K562 (cell line): ENCODE results near the gene AKR1C3. TPM values are rescaled to one million over a fixed set of nuclear protein-coding genes. Genes with fewer than 3 reads are reported as not detected.

Source experiments
- ARID1B ChIP-seq: fragments of 450-650 bp; IDR thresholded peaks from 2 replicates; pipeline ENCODE4 v1.6.1; 2016; ENCODE audit warnings: antibody characterized with exemption, mild to moderate bottlenecking, inconsistent platforms
- ASH1L ChIP-seq: fragments of 450-650 bp; IDR thresholded peaks from 2 replicates; pipeline ENCODE4 v1.6.1; 2018; ENCODE audit warnings: borderline replicate concordance, mild to moderate bottlenecking, low read depth; ENCODE audit not compliant: partially characterized antibody
- BMI1 ChIP-seq: fragments of 150-350 bp; IDR thresholded peaks from 2 replicates; pipeline ENCODE4 v1.6.1; 2014; ENCODE audit warnings: low read length
- BRD9 ChIP-seq: fragments of 450-650 bp; IDR thresholded peaks from 2 replicates; pipeline ENCODE4 v1.6.1; 2018; ENCODE audit warnings: low read depth; ENCODE audit not compliant: partially characterized antibody
- DIDO1 ChIP-seq: fragments of 450-650 bp; IDR thresholded peaks from 2 replicates; pipeline ENCODE4 v1.6.1; 2016; ENCODE audit warnings: low read depth, missing biosample characterization, missing genetic modification characterization
- EWSR1 ChIP-seq: fragments of 450-650 bp; IDR thresholded peaks from 2 replicates; pipeline ENCODE4 v1.6.1; 2018; ENCODE audit warnings: borderline replicate concordance, mild to moderate bottlenecking, low read depth, moderate library complexity; ENCODE audit not compliant: partially characterized antibody
- NFATC3 ChIP-seq: fragments of 450-650 bp; IDR thresholded peaks from 2 replicates; pipeline ENCODE4 v1.6.1; 2017; ENCODE audit warnings: mild to moderate bottlenecking
- PPARD ChIP-seq: fragments of 250-450 bp; sonication (Bioruptor Pico); IDR thresholded peaks from 2 replicates; pipeline ENCODE4 v1.8.0; 2022; ENCODE audit warnings: inconsistent platforms, mild to moderate bottlenecking, moderate library complexity
- SIX5 ChIP-seq, 2 experiments: IDR thresholded peaks; 2 replicates each; pipeline ENCODE4 v1.6.1; 2011; ENCODE audit warnings: low read length in 2 of 2, borderline replicate concordance in 1 of 2, low read depth in 1 of 2, mild to moderate bottlenecking in 1 of 2, moderate library complexity in 1 of 2; ENCODE audit not compliant: insufficient read depth in 1 of 2
- SMARCC2 ChIP-seq: fragments of 450-650 bp; IDR thresholded peaks from 2 replicates; pipeline ENCODE4 v1.6.1; 2017; ENCODE audit warnings: antibody characterized with exemption, moderate library complexity, mild to moderate bottlenecking, low read depth
- SMARCE1 ChIP-seq: fragments of 450-650 bp; IDR thresholded peaks from 2 replicates; pipeline ENCODE4 v1.7.1; 2016; ENCODE audit warnings: mild to moderate bottlenecking
- SRF ChIP-seq, 2 experiments: fragments of 250-450, 450-650 bp in 1 of 2; sonication (Bioruptor Pico) in 1 of 2; sonication (generic) in 1 of 2; formaldehyde crosslinking; IDR thresholded peaks; 2 replicates each; pipeline versions ENCODE4 v1.5.0 to v1.5.1; 2020 to 2022; ENCODE audit warnings: mild to moderate bottlenecking in 1 of 2, missing genetic modification reagents in 1 of 2
- TEAD1 ChIP-seq, 2 experiments: fragments of 450-650 bp in 1 of 2; sonication (generic) in 1 of 2; formaldehyde crosslinking; IDR thresholded peaks; 2 replicates each; pipeline versions ENCODE4 v1.4.0 to v1.8.0; 2020 to 2022; ENCODE audit warnings: mild to moderate bottlenecking in 2 of 2, missing genetic modification reagents in 1 of 2
- XRCC4 ChIP-seq: IDR thresholded peaks from one replicate; pipeline ENCODE4 v1.6.1; 2011; ENCODE audit not compliant: insufficient read depth, insufficient read length; ENCODE audit errors: extremely low read depth
- YY1 ChIP-seq, 3 experiments: IDR thresholded peaks; 2 replicates each; pipeline ENCODE4 v1.6.1; 2011; ENCODE audit warnings: low read length in 2 of 3, mild to moderate bottlenecking in 2 of 3, moderate library complexity in 2 of 3, borderline replicate concordance in 1 of 3, control low read depth in 1 of 3, low read depth in 1 of 3; ENCODE audit not compliant: insufficient read depth in 3 of 3, insufficient replicate concordance in 2 of 3, control insufficient read depth in 1 of 3, insufficient read length in 1 of 3; ENCODE audit errors: extremely low read depth in 1 of 3
- ZNF3 ChIP-seq: fragments of 250-450 bp; sonication (Bioruptor Pico); IDR thresholded peaks from 2 replicates; pipeline ENCODE4 v1.5.0; 2021; ENCODE audit warnings: mild to moderate bottlenecking, moderate library complexity
- ZNF354B ChIP-seq: fragments of 250-450 bp; sonication (Bioruptor Pico); IDR thresholded peaks from 2 replicates; pipeline ENCODE4 v1.4.0; 2020
- ZNF431 ChIP-seq: sonication (generic); formaldehyde crosslinking; IDR thresholded peaks from 2 replicates; pipeline ENCODE4 v1.8.0; 2022; ENCODE audit warnings: mild to moderate bottlenecking, missing genetic modification reagents
- polyA plus RNA-seq, 8 experiments: library from polyadenylated mRNA; depleted of rRNA in 4 of 8; stranded (reverse) in 5 of 8; unstranded in 3 of 8; fragments of >200 nt; fragmentation: Nextera tagmentation in 2 of 8; fragmentation: Illumina TruSeq in 1 of 8; extraction: Ambion mirVana in 2 of 8; extraction: Trizol in 1 of 8; gene quantifications; 2 replicates each; pipeline versions ENCODE4 v1.2.1 to v1.2.3, GENCODE V29; 2011 to 2014; ENCODE audit warnings: inconsistent platforms in 1 of 8, missing spikeins in 1 of 8
- total RNA-seq, 7 experiments: library from RNA; depleted of rRNA in 6 of 7; stranded (reverse); fragments of >200 nt in 6 of 7; fragmentation: Illumina TruSeq in 2 of 7; extraction: Trizol in 2 of 7; gene quantifications; 2 replicates each; pipeline versions ENCODE4 v1.2.1 to v1.2.3, GENCODE V29; 2011 to 2021; ENCODE audit warnings: low replicate concordance in 1 of 7
- TF ChIP-seq, protein P1 (sequence below): IDR thresholded peaks from 2 replicates; pipeline ENCODE4 v1.6.1; 2011; ENCODE audit warnings: borderline replicate concordance, low read depth, mild to moderate bottlenecking, moderate library complexity, low read length; ENCODE audit not compliant: insufficient read depth, poor library complexity, severe bottlenecking
- TF ChIP-seq, protein P2 (sequence below), 2 experiments: fragments of 450-650 bp in 1 of 2; IDR thresholded peaks; 2 replicates each; pipeline ENCODE4 v1.6.1; 2011 to 2017; ENCODE audit warnings: low read depth in 2 of 2, antibody characterized with exemption in 1 of 2, borderline replicate concordance in 1 of 2, low read length in 1 of 2, mild to moderate bottlenecking in 1 of 2, mixed read lengths in 1 of 2; ENCODE audit not compliant: control insufficient read depth in 1 of 2
- TF ChIP-seq, protein P3 (sequence below): fragments of 250-450 bp; sonication (Bioruptor Pico); IDR thresholded peaks from 2 replicates; pipeline ENCODE4 v1.8.0; 2021; ENCODE audit warnings: mild to moderate bottlenecking, moderate library complexity

Gene AKR1C3
- total and polyA plus RNA-seq, 9 of the 15 experiments (the other 6 are each of a cell fraction or from before 2014, with no cell fraction given), result 4.6 to 20.4 (median 10.1) TPM

DNA sequence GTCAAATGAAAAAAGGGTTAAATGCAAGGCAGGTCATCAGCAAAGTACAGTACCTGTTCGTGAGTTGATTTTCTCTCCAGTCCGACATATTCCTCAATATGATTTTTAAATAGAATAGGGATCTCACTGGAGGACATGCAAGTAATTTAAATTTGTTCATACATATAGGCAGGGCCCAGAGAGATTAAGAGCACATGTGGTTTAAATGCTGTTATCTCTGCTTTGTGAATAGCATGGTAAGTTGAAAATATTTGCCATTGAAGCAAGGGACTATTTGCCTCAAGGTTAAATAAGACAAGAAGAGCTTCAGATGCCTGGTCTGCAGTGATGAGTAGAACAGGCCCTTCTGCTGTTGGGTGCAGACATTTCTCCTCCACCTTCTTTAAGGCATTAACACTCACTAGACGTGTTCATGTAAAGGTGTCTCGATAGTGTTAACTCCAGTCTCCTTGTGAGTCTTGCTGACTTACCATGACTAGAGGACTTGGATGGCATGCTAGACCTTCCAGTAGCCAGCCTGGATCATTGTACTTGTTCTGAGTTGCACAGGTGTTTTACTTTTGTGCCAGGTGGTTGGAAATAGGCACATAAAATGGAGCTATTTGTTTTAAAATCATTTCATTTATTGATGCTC lies 15.6 kb upstream of the AKR1C3 start (continued):
- TF ChIP-seq SMARCE1 (peak; percentile 32; the same call in 1 of the 2 replicates), NFATC3 (no peak), SIX5 (IDR thresholded peaks at IDR 0.05; ENCODE audit: borderline replicate concordance in 1 of 2, insufficient read depth in 1 of 2, low read depth in 1 of 2, low read length in 2 of 2) (no peak), ARID1B (peak; percentile 53; the same call in 1 of the 2 replicates), BRD9 (peak; percentile 45), SMARCC2 (no peak), ZNF3 (CRISPR knock-in tag) (no peak), SRF (CRISPR knock-in tag; IDR thresholded peaks at IDR 0.05) (no peak), EWSR1 (no peak), YY1 (IDR thresholded peaks at IDR 0.05; ENCODE audit: borderline replicate concordance in 1 of 3, control insufficient read depth in 1 of 3, extremely low read depth in 1 of 3, insufficient read depth in 3 of 3, insufficient read length in 1 of 3, insufficient replicate concordance in 2 of 3, low read depth in 1 of 3, low read length in 2 of 3) (no peak), ZNF354B (CRISPR knock-in tag) (no peak), XRCC4 (no peak), BMI1 (no peak), PPARD (no peak), ASH1L (no peak), ZNF431 (CRISPR knock-in tag) (no peak), TEAD1 (CRISPR knock-in tag; IDR thresholded peaks at IDR 0.05) (no peak), DIDO1 (tag) (no peak)
- TF ChIP-seq, protein P1, sequence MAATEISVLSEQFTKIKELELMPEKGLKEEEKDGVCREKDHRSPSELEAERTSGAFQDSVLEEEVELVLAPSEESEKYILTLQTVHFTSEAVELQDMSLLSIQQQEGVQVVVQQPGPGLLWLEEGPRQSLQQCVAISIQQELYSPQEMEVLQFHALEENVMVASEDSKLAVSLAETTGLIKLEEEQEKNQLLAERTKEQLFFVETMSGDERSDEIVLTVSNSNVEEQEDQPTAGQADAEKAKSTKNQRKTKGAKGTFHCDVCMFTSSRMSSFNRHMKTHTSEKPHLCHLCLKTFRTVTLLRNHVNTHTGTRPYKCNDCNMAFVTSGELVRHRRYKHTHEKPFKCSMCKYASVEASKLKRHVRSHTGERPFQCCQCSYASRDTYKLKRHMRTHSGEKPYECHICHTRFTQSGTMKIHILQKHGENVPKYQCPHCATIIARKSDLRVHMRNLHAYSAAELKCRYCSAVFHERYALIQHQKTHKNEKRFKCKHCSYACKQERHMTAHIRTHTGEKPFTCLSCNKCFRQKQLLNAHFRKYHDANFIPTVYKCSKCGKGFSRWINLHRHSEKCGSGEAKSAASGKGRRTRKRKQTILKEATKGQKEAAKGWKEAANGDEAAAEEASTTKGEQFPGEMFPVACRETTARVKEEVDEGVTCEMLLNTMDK, result no peak
- TF ChIP-seq, protein P2, sequence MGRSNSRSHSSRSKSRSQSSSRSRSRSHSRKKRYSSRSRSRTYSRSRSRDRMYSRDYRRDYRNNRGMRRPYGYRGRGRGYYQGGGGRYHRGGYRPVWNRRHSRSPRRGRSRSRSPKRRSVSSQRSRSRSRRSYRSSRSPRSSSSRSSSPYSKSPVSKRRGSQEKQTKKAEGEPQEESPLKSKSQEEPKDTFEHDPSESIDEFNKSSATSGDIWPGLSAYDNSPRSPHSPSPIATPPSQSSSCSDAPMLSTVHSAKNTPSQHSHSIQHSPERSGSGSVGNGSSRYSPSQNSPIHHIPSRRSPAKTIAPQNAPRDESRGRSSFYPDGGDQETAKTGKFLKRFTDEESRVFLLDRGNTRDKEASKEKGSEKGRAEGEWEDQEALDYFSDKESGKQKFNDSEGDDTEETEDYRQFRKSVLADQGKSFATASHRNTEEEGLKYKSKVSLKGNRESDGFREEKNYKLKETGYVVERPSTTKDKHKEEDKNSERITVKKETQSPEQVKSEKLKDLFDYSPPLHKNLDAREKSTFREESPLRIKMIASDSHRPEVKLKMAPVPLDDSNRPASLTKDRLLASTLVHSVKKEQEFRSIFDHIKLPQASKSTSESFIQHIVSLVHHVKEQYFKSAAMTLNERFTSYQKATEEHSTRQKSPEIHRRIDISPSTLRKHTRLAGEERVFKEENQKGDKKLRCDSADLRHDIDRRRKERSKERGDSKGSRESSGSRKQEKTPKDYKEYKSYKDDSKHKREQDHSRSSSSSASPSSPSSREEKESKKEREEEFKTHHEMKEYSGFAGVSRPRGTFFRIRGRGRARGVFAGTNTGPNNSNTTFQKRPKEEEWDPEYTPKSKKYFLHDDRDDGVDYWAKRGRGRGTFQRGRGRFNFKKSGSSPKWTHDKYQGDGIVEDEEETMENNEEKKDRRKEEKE (IDR thresholded peaks at IDR 0.05; ENCODE audit: borderline replicate concordance in 1 of 2, control insufficient read depth in 1 of 2, low read depth in 2 of 2, low read length in 1 of 2), result no peak
- TF ChIP-seq, protein P3, sequence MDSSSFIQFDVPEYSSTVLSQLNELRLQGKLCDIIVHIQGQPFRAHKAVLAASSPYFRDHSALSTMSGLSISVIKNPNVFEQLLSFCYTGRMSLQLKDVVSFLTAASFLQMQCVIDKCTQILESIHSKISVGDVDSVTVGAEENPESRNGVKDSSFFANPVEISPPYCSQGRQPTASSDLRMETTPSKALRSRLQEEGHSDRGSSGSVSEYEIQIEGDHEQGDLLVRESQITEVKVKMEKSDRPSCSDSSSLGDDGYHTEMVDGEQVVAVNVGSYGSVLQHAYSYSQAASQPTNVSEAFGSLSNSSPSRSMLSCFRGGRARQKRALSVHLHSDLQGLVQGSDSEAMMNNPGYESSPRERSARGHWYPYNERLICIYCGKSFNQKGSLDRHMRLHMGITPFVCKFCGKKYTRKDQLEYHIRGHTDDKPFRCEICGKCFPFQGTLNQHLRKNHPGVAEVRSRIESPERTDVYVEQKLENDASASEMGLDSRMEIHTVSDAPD (CRISPR knock-in tag), result no peak
